Transverse colon (tissue), 4 donors: ENCODE results near the gene MAGI1.

Source experiments
- POLR2A ChIP-seq: fragments of 450-650 bp; IDR thresholded peaks from one replicate; pipeline ENCODE4 v1.6.1; 2016; ENCODE audit warnings: antibody characterized with exemption, mild to moderate bottlenecking, moderate library complexity
- POLR2AphosphoS5 ChIP-seq, 3 donors: sonication (generic); formaldehyde crosslinking; IDR thresholded peaks; one replicate each; pipeline ENCODE4 v1.6.1; 2016; ENCODE audit warnings: antibody characterized with exemption in 3 of 3
- TF ChIP-seq, protein P1 (sequence below), 5 experiments: fragments of 200-600 bp in 3 of 5; fragments of 450-650 bp in 2 of 5; sonication (generic) in 3 of 5; IDR thresholded peaks; 1 replicate in 2 of 5; 2 replicates in 3 of 5; pipeline ENCODE4 v1.5.1; 2016 to 2017; ENCODE audit warnings: antibody characterized with exemption in 5 of 5, inconsistent platforms in 3 of 5, mild to moderate bottlenecking in 2 of 5, moderate library complexity in 1 of 5

DNA sequence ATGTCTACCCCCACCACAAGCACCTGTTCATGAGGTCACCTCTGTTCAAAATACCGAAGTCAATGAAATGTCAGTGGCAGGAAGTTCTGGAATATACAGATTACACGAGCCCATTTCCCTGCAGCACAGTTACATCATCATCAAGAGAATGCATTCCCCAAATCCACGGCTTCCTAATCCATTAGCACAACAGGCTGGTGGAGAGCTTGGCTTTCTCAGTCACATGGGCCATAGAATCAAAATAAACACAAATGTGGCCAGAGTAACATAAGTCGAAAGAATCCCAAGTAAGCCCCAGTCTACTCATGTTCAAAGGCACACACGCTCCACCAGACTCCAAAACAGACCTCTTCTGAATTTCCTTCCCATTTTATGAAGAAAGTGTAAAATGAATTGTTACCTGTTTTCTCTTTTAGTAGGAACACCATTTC, 419.3 kb downstream of the MAGI1 start:
- TF ChIP-seq, protein P1, sequence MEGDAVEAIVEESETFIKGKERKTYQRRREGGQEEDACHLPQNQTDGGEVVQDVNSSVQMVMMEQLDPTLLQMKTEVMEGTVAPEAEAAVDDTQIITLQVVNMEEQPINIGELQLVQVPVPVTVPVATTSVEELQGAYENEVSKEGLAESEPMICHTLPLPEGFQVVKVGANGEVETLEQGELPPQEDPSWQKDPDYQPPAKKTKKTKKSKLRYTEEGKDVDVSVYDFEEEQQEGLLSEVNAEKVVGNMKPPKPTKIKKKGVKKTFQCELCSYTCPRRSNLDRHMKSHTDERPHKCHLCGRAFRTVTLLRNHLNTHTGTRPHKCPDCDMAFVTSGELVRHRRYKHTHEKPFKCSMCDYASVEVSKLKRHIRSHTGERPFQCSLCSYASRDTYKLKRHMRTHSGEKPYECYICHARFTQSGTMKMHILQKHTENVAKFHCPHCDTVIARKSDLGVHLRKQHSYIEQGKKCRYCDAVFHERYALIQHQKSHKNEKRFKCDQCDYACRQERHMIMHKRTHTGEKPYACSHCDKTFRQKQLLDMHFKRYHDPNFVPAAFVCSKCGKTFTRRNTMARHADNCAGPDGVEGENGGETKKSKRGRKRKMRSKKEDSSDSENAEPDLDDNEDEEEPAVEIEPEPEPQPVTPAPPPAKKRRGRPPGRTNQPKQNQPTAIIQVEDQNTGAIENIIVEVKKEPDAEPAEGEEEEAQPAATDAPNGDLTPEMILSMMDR (IDR thresholded peaks at IDR 0.05) = no peak
- TF ChIP-seq POLR2A (no peak), POLR2AphosphoS5 (IDR thresholded peaks at IDR 0.05) (no peak)
